ENCODE results near the gene PDE6H. TPM values are rescaled to one million over a fixed set of nuclear protein-coding genes. Genes with fewer than 3 reads are reported as not detected.

The PDE6H gene
- total RNA-seq, 1 donor from 2014 or later = not detected

- Mint-ChIP-seq H3K9me3 (peaks cover 5% of the 10 kb centered on the region), H3K4me3 (no peak overlapping the region), H3K27ac (no peak overlapping the region), H3K36me3 (peaks cover 8% of the 10 kb centered on the region), H3K27me3 (peaks cover 4% of the 10 kb centered on the region), H3K4me1 (ENCODE audit: unreplicated experiment) (peaks cover 7% of the 10 kb centered on the region)
- DNase-seq (ENCODE audit: extremely low spot score, unreplicated experiment) = no peak
- TF ChIP-seq CTCF (conservative IDR thresholded peaks at IDR 0.05) = no peak
Measured at GRCh38 chr12:14956024-14956891, 16.6 kb upstream of the PDE6H start.

- Mint-ChIP-seq H3K36me3 (peaks cover 4% of the 10 kb centered on the region), H3K4me1 (ENCODE audit: unreplicated experiment) (peaks cover 7% of the 10 kb centered on the region), H3K27ac (no peak overlapping the region), H3K9me3 (peaks cover 5% of the 10 kb centered on the region), H3K27me3 (peaks cover 7% of the 10 kb centered on the region), H3K4me3 (no peak overlapping the region)
- DNase-seq (ENCODE audit: extremely low spot score, unreplicated experiment) = no peak
- TF ChIP-seq CTCF (conservative IDR thresholded peaks at IDR 0.05) = no peak
Measured at GRCh38 chr12:14956905-14957304, 15.9 kb upstream of the PDE6H start.

GRCh38 chr12:14957551-14958168 lies 15.2 kb upstream of the PDE6H start:
- H3K27ac Mint-ChIP-seq = no peak overlapping the region
- TF ChIP-seq CTCF (conservative IDR thresholded peaks at IDR 0.05) = no peak
- H3K9me3 Mint-ChIP-seq = no peaks in the 10 kb centered on the region
- H3K27me3 Mint-ChIP-seq = peaks cover 4% of the 10 kb centered on the region
- no peak overlapping the region for H3K4me3 Mint-ChIP-seq
- peaks cover 3% of the 10 kb centered on the region for H3K4me1 Mint-ChIP-seq (ENCODE audit: unreplicated experiment)
- DNase-seq (ENCODE audit: extremely low spot score, unreplicated experiment) = no peak
- H3K36me3 Mint-ChIP-seq = no peaks in the 10 kb centered on the region

GRCh38 chr12:14958361-14959125 lies 14.3 kb upstream of the PDE6H start:
- Mint-ChIP-seq H3K4me1 (ENCODE audit: unreplicated experiment) (peaks cover 3% of the 10 kb centered on the region), H3K27me3 (peaks cover 4% of the 10 kb centered on the region), H3K4me3 (no peak overlapping the region), H3K9me3 (no peaks in the 10 kb centered on the region), H3K36me3 (no peaks in the 10 kb centered on the region), H3K27ac (no peak overlapping the region)
- no peak for DNase-seq (ENCODE audit: extremely low spot score, unreplicated experiment)
- no peak for TF ChIP-seq CTCF (conservative IDR thresholded peaks at IDR 0.05)

GRCh38 chr12:14959126-14959440 lies 13.8 kb upstream of the PDE6H start:
- no peak for DNase-seq (ENCODE audit: extremely low spot score, unreplicated experiment)
- no peak for TF ChIP-seq CTCF (conservative IDR thresholded peaks at IDR 0.05)
- no peak overlapping the region for H3K4me3 Mint-ChIP-seq
- H3K4me1 Mint-ChIP-seq (ENCODE audit: unreplicated experiment) = peaks cover 3% of the 10 kb centered on the region
- H3K9me3 Mint-ChIP-seq = no peaks in the 10 kb centered on the region
- H3K27me3 Mint-ChIP-seq = peaks cover 8% of the 10 kb centered on the region
- H3K36me3 Mint-ChIP-seq = no peaks in the 10 kb centered on the region
- no peak overlapping the region for H3K27ac Mint-ChIP-seq

Data from type B pancreatic cell (in vitro differentiated cells).